Ectodermal cell (in vitro differentiated cells): ENCODE results near the gene FAM124A.
"Not testable (repeated sequence)": the region's sequence is repeated elsewhere in the genome, so short reads cannot be mapped to it uniquely, and the experiment has no call there.

Experiments
- H3K27ac ChIP-seq: 2 replicates; pipeline ENCODE4 v1.7.0; 2013; ENCODE audit warnings: mild to moderate bottlenecking, low read depth, low read length; ENCODE audit not compliant: insufficient read depth, poor library complexity, severe bottlenecking
- H3K27me3 ChIP-seq: 2 replicates; pipeline ENCODE4 v1.7.0; 2013; ENCODE audit warnings: mild to moderate bottlenecking, low read length; ENCODE audit not compliant: insufficient read depth, control insufficient read depth, poor library complexity, severe bottlenecking
- H3K36me3 ChIP-seq: one replicate; pipeline ENCODE4 v1.7.0; 2013; ENCODE audit warnings: low read length; ENCODE audit not compliant: control insufficient read depth, insufficient read depth
- H3K4me1 ChIP-seq: one replicate; pipeline ENCODE4 v1.7.0; 2013; ENCODE audit warnings: low read length; ENCODE audit not compliant: control insufficient read depth, insufficient read depth
- H3K4me3 ChIP-seq: 2 replicates; pipeline ENCODE4 v1.7.0; 2013; ENCODE audit warnings: low read depth, low read length, control low read depth; ENCODE audit not compliant: insufficient read depth
- H3K9me3 ChIP-seq: 2 replicates; pipeline ENCODE4 v1.7.0; 2013; ENCODE audit warnings: mild to moderate bottlenecking, low read length, moderate library complexity; ENCODE audit not compliant: control insufficient read depth
- WGBS, 2 experiments: methylation state at CpG; one replicate each; pipeline ENCODE4 v1.1.7; 2013; ENCODE audit warnings: missing lambda C conversion rate in 2 of 2; 5-methylcytosine and 5-hydroxymethylcytosine counted together

The FAM124A gene

DNA sequence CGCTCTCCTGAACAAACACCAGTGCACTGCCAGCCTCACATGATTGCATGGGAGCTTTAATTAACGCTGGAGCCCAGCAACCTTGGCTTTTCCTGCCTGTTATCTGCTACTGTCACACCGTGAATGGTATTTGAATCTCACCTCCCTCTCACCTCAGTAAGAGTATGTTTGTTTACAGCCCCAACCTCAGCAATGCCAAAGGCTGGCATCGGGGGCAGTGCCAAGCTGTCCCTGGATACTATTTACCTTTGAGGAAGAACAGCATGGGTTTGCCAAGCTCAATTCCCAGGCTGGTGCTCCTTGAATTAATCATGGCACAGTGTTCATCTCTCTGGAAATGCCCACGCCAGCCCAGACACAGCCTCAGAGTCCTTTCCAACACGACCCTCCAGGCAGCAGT is 60.1 kb downstream of the FAM124A start:
- no peaks in the 10 kb centered on the region for H3K4me1 ChIP-seq
- 94 to 95% methylated on average over 6 of the region's 6 CpGs for WGBS, 2 experiments
- H3K27me3 ChIP-seq: no peaks in the 10 kb centered on the region
- H3K9me3 ChIP-seq: no peaks in the 10 kb centered on the region
- H3K4me3 ChIP-seq: no peak overlapping the region
- H3K27ac ChIP-seq: no peak overlapping the region
- peaks cover 9% of the 10 kb centered on the region for H3K36me3 ChIP-seq

DNA sequence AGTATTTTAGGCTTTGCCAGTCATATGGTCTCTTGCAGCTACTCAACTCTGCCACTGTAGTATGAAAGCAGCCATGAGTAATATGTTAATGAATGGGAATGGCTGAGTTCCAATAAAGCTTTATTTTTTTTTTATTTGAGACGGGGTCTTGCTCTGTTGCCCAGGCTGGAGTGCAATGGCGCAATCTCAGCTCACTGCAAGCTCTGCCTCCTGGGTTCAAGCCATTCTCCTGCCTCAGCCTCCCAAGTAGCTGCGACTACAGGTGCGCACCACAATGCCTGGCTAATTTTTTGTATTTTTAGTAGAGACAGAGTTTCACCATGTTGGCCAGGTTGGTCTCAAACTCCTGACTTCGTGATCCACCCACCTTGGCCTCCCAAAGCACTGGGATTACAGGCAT is 60.7 kb downstream of the FAM124A start:
- not testable (repeated sequence) for H3K27ac ChIP-seq, H3K4me3 ChIP-seq, H3K36me3 ChIP-seq, H3K4me1 ChIP-seq, H3K9me3 ChIP-seq, H3K27me3 ChIP-seq
- 92 to 94% methylated on average over 5 of the region's 5 CpGs for WGBS, 2 experiments

DNA sequence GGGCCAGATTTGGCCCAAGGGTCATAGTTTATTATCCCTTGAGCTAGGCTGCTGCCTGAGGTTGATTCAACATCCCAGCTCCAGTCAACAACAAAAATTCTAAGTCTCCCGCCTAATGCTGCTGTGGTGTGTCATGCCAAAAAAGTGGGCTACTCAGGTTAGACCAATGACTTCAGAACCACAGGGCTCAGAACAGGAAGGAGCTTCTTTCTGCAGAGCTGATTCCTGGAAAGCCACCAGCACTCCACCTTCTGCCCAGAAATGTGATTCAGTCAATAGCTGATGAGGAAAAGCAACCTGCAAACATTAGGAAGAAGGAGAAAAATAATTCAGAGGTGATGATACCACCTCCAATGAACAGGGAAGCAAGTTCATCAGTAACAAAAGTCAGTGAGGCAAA is 61.2 kb downstream of the FAM124A start:
- H3K9me3 ChIP-seq: no peaks in the 10 kb centered on the region
- H3K36me3 ChIP-seq: peaks cover 9% of the 10 kb centered on the region
- H3K27me3 ChIP-seq: no peaks in the 10 kb centered on the region
- whole genome bisulfite sequencing, 2 experiments: 94 to 100% methylated on average over 1 of the region's 1 CpG
- H3K4me3 ChIP-seq: no peak overlapping the region
- no peaks in the 10 kb centered on the region for H3K4me1 ChIP-seq
- H3K27ac ChIP-seq: no peak overlapping the region

DNA sequence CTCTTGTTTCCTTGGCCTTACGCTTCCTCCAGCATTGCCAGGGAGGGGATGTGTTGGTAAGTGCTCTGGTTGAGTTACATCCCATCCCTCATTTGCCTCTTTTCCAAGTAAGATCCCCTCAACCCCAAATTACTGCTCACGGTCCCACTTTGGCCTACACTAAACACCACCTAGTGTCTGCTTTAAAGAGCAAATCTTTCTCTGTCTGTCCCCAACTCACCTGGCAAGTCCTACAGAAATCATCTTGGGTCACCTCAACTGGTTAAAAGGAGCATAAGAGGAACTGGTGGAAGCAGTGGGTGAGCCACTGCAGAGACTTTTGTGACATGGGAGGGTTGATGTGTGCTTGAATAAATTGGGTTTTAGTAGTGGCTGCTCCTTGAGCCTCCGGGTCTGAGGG is 62.1 kb downstream of the FAM124A start:
- no peaks in the 10 kb centered on the region for H3K27me3 ChIP-seq
- 90 to 92% methylated on average over 3 of the region's 3 CpGs for WGBS, 2 experiments
- H3K9me3 ChIP-seq: no peaks in the 10 kb centered on the region
- no peak overlapping the region for H3K4me3 ChIP-seq
- H3K4me1 ChIP-seq: no peaks in the 10 kb centered on the region
- peaks cover 9% of the 10 kb centered on the region for H3K36me3 ChIP-seq
- no peak overlapping the region for H3K27ac ChIP-seq

DNA sequence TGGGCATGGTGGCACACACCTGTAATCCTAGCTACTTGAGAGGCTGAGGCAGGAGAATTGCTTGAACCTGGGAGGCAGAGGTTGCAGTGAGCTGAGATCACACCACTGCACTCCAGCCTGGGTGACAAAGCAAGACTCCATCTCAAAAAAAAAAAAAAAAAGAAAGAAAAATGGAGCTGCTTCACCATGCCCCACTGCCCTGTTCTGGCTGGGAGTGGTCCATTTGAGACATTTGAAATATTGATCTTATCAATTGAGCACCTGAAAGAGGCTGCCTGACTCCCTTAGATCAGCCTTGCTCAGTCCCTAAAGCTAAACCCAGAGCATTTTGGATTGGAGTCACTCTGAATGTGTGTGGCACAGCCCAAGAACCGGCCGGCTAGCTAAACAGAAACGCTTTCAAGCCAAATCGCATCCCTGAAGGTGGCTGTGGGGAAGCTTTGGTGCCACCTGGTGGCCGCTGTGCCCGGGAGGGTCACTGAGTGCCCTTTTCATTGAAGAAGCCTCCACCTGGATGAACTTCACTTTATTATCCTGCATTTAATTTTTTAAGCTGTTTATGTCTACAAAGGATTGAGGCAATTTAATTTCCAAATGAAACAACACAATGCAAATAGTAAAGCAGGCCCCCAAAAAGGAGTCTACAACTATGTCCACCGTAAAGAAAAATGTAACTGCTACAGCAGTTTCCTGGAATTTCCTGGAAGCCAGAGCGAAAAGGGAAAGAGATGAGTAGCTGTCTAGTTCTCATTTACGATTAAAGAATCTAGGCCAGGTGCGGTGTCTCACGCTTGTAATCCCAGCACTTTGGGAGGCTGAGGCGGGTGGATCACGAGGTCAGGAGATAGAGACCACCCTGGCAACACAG is 64.2 kb downstream of the FAM124A start:
- Histone ChIP-seq H3K27me3 (no peaks in the 10 kb centered on the region), H3K27ac (no peak overlapping the region), H3K4me1 (no peaks in the 10 kb centered on the region), H3K4me3 (no peak overlapping the region), H3K36me3 (peaks cover 5% of the 10 kb centered on the region), H3K9me3 (no peaks in the 10 kb centered on the region)
- WGBS, 2 experiments: 47 to 51% methylated on average over 13 of the region's 13 CpGs

DNA sequence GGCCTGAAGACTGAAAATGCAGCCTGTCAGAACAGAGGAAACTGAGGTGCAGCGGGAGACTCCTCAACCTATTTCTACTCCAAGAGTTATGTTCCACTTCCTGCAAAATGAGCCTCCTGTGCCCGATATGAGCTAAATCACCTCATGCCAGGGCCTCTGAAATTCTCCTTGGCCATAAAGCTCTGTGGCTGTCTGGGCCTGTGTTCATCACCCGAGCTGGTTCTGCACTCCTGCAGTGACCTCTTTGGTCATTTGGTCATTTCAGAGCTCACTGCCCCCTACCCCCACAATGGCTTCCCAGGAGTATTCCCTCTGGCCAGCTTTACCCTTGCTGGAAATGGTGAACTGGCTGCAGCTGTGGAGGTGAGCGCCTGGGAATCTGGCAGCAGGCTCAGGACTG is 65.6 kb downstream of the FAM124A start:
- WGBS, 2 experiments: 92 to 94% methylated on average over 4 of the region's 4 CpGs
- no peaks in the 10 kb centered on the region for H3K9me3 ChIP-seq
- H3K27me3 ChIP-seq: no peaks in the 10 kb centered on the region
- H3K27ac ChIP-seq: no peak overlapping the region
- no peaks in the 10 kb centered on the region for H3K36me3 ChIP-seq
- no peaks in the 10 kb centered on the region for H3K4me1 ChIP-seq
- no peak overlapping the region for H3K4me3 ChIP-seq

DNA sequence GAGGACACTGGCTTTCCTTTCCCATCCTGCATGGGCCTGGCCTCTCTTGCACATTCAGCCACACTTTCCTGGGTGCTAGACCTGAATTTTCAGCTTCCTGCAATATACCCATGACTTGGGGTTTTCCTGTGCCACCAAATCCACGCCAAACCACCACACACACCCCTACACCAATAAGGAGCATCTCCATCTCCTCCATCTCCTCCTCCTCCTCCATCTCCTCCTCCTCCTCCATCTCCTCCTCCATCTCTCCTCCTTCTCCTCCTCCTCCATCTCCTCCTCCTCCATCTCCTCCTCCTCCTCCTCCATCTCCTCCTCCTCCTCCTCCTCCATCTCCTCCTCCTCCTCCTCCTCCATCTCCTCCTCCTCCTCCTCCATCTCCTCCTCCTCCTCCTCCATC is 66.1 kb downstream of the FAM124A start:
- not testable (repeated sequence) for H3K36me3 ChIP-seq, H3K27ac ChIP-seq, H3K4me1 ChIP-seq, H3K9me3 ChIP-seq, H3K4me3 ChIP-seq, H3K27me3 ChIP-seq
- WGBS, 2 experiments: 93 to 96% methylated on average over 1 of the region's 1 CpG

DNA sequence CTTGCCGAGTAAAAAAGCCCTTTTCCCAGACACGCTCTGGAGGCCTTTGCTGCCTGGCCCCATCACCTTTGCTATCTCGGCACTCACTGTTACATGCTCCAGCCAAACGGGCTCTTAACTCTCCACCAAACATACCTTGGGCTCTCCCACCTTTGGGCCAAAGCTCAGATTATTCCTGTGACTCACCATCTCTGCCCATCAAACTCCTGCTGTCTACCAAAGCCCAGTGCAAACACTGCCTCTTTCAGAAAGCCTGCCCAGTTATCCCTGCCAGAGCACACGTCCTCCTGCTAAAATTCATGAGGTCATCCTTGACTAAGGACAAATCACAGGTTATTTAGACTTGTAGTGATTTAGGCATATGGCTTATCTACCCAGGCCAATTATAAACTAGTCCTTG is 69.1 kb downstream of the FAM124A start:
- Histone ChIP-seq H3K9me3 (no peaks in the 10 kb centered on the region), H3K4me1 (no peaks in the 10 kb centered on the region), H3K36me3 (no peaks in the 10 kb centered on the region), H3K27me3 (no peaks in the 10 kb centered on the region), H3K4me3 (no peak overlapping the region), H3K27ac (no peak overlapping the region)
- WGBS, 2 experiments: 84 to 94% methylated on average over 5 of the region's 5 CpGs

DNA sequence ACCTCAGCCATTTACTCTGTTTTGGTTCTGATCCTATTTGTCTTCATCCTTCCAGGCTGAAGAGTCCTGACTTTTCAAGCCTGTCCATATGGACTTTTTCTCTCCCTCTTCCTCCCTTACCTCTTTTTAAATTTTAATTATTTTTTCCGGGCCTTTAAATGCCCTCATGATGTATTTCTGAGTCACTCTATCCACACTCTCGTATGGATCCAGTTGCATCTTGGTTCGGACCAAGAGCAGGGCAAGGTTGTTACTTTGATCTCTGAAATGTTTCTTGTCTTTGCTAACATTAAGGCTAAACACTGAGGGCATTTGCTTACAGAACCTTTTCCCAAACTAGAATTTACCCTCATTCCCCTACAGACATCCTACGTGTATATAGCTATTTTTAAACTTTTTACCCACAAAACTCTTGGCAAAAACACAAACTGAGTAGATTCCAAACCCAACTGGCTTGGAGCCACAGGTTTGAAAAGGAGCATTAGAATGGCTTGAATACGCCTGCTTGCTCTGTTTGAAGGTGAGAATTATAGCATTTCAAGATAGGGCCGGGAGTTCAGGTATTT is 69.9 kb downstream of the FAM124A start:
- H3K4me1 ChIP-seq: no peaks in the 10 kb centered on the region
- no peaks in the 10 kb centered on the region for H3K27me3 ChIP-seq
- no peaks in the 10 kb centered on the region for H3K36me3 ChIP-seq
- no peak overlapping the region for H3K27ac ChIP-seq
- WGBS, 2 experiments: 91 to 93% methylated on average over 6 of the region's 6 CpGs
- no peak overlapping the region for H3K4me3 ChIP-seq
- no peaks in the 10 kb centered on the region for H3K9me3 ChIP-seq

DNA sequence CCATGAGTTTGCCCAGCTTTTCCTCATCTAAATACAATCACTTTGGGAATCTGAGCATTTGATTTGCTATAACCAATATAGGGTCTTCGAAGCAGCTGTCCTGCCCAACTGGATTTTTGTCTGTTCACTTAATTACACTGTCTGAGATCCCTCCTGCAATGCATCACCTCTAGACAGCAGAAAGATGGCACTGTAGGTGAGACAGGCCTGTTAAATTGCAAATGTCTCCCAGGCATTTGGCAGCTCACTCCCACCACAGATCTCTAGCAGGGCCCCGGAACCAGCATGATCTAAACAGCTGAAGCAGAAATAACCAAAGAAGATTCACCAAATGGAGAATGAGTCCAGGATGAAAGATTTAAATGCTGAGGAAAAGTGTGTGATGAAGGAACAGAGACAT is 75.4 kb downstream of the FAM124A start:
- 88 to 94% methylated on average over 2 of the region's 2 CpGs for WGBS, 2 experiments
- Histone ChIP-seq H3K9me3 (no peaks in the 10 kb centered on the region), H3K4me1 (peaks cover 2% of the 10 kb centered on the region), H3K4me3 (no peak overlapping the region), H3K27me3 (no peaks in the 10 kb centered on the region), H3K36me3 (no peaks in the 10 kb centered on the region), H3K27ac (no peak overlapping the region)
